Sciatic nerve (tissue), 2 donors: Measurements from ENCODE around the gene GTF2H4. TPM values are rescaled to one million over a fixed set of nuclear protein-coding genes. Genes with fewer than 3 reads are reported as not detected.
"Not testable (repeated sequence)": the region's sequence is repeated elsewhere in the genome, so short reads cannot be mapped to it uniquely, and the experiment has no call there.

Experiments used
- ATAC-seq: fragments of 200-7000 bp; cut with Tn5 transposase; one replicate; pipeline ENCODE4 v1.9.1; 2020; ENCODE audit warnings: mild to moderate bottlenecking, moderate library complexity
- DNase-seq: peaks from one replicate; pipeline ENCODE4 v3.0.0-alpha.2; 2020; ENCODE audit warnings: low spot score
- intact Hi-C: fragments of 100-400 bp; cut with DNase I; formaldehyde crosslinking; loops from one replicate; pipeline ENCODE4 v1.14.2; 2022
- total RNA-seq: library from RNA; stranded (reverse); fragmentation: NEBNext Ultra II Directional; extraction: Animal tissue kit (Norgen Biotek cat#: 25700); gene quantifications from one replicate; pipeline ENCODE4 v1.2.1, GENCODE V29; 2021
- donor health status: DM: no; HTN: no; CAD: no.
- donor health status: DM: no; HTN: no; CAD: no.

Gene GTF2H4
- total RNA-seq = 30.4 TPM

GRCh38 chr6:30907758-30908591 is at the start of gene GTF2H4:
GTF2H4 (plus strand) TSS chr6:30908207.
- DNase-seq (peak; percentile 97), ATAC-seq (peak; percentile 99)
- intact Hi-C loops = no loop called here

- intact Hi-C loops, DNase-seq, ATAC-seq: not testable (repeated sequence)
These were observed 48.3 kb upstream of the GTF2H4 start for GRCh38 chr6:30859726-30860125.

- ATAC-seq = no peak
- no peak for DNase-seq
- intact Hi-C loops = no loop called here
These were observed 46.6 kb upstream of the GTF2H4 start for GRCh38 chr6:30861257-30862048.

GRCh38 chr6:30862156-30862875 is 45.7 kb upstream of the GTF2H4 start:
- DNase-seq (no peak), ATAC-seq (no peak)
- intact Hi-C loops = no loop called here

GRCh38 chr6:30864325-30864724 is 43.7 kb upstream of the GTF2H4 start:
- ATAC-seq = no peak
- no peak for DNase-seq
- intact Hi-C loops = no loop called here

- intact Hi-C loops, ATAC-seq, DNase-seq: not testable (repeated sequence)
These were observed 38.7 kb upstream of the GTF2H4 start for GRCh38 chr6:30869241-30869749.

- no peak for DNase-seq
These were observed 37.5 kb upstream of the GTF2H4 start for GRCh38 chr6:30870546-30870945.

GRCh38 chr6:30871592-30872183 is 36.3 kb upstream of the GTF2H4 start:
- intact Hi-C loops = no loop called here
- no peak for ATAC-seq
- DNase-seq = no peak

More at GRCh38 chr6:30870546-30870945, 37.5 kb upstream of the GTF2H4 start:
- ATAC-seq = no peak
- intact Hi-C loops = no loop called here

- intact Hi-C loops = no loop called here
- ATAC-seq = no peak
These were observed 34.8 kb upstream of the GTF2H4 start for GRCh38 chr6:30873137-30873640.

GRCh38 chr6:30873795-30874194 is 34.2 kb upstream of the GTF2H4 start:
- ATAC-seq, DNase-seq, intact Hi-C loops: not testable (repeated sequence)

More at GRCh38 chr6:30873137-30873640, 34.8 kb upstream of the GTF2H4 start:
- no peak for DNase-seq

- ATAC-seq (no peak), DNase-seq (no peak)
- intact Hi-C loops = no loop called here
These were observed 32.6 kb upstream of the GTF2H4 start for GRCh38 chr6:30875244-30876038.

GRCh38 chr6:30876039-30876730 is 31.8 kb upstream of the GTF2H4 start:
- ATAC-seq (peak; percentile 37), DNase-seq (no peak)
- intact Hi-C loops = no loop called here

GRCh38 chr6:30877419-30878262 is 30.4 kb upstream of the GTF2H4 start:
- ATAC-seq = peak; percentile 91
- peak; percentile 95 for DNase-seq
- intact Hi-C loops = no loop called here

GRCh38 chr6:30879684-30880427 is 28.2 kb upstream of the GTF2H4 start:
- DNase-seq = no peak
- intact Hi-C loops = loop anchor here (5.0 kb wide), 1 partner anchor 53 kb away; no protein-coding TSS in a partner anchor
- no peak for ATAC-seq

- DNase-seq (no peak), ATAC-seq (no peak)
- intact Hi-C loops = loop anchor here (5.0 kb wide), 1 partner anchor 53 kb away; no protein-coding TSS in a partner anchor
These were observed 27.2 kb upstream of the GTF2H4 start for GRCh38 chr6:30880698-30881252.
